Kidney (tissue), 14 donors: ENCODE data around the gene PITPNC1. TPM values are rescaled to one million over a fixed set of nuclear protein-coding genes. Genes with fewer than 3 reads are reported as not detected.
A peak's percentile ranks its signal among the peaks of the same experiment; 100 is the strongest.

Source experiments
- DNase-seq, 5 donors: peaks; one replicate each; pipeline ENCODE4 v3.0.0-alpha.2; 2013 to 2020
- FAIRE-seq: peaks from 2 replicates; lab custom pipeline; 2012; peaks lifted over from hg19 to GRCh38; lab: Jason Lieb, UNC
- H3K27ac ChIP-seq, 2 donors: one replicate each; pipeline ENCODE4 v1.7.0; 2013; ENCODE audit warnings: low read depth in 2 of 2, low read length in 2 of 2, inconsistent platforms in 1 of 2
- H3K27me3 ChIP-seq: one replicate; pipeline ENCODE4 v1.7.1; 2013; ENCODE audit warnings: low read length, inconsistent platforms; ENCODE audit not compliant: control insufficient read depth, insufficient read depth
- H3K36me3 ChIP-seq, 3 donors: one replicate each; pipeline versions ENCODE4 v1.7.0 to v1.7.1; 2013; ENCODE audit warnings: low read length in 3 of 3, control low read depth in 1 of 3, inconsistent platforms in 1 of 3; ENCODE audit not compliant: insufficient read depth in 3 of 3, control insufficient read depth in 2 of 3
- H3K4me1 ChIP-seq, 3 donors: one replicate each; pipeline versions ENCODE4 v1.7.0 to v1.7.1; 2013; ENCODE audit warnings: low read length in 3 of 3, inconsistent platforms in 1 of 3, low read depth in 1 of 3; ENCODE audit not compliant: control insufficient read depth in 2 of 3, insufficient read depth in 2 of 3
- H3K4me3 ChIP-seq, 3 donors: one replicate each; pipeline versions ENCODE4 v1.7.0 to v1.8.1; 2013; ENCODE audit warnings: low read length in 3 of 3, control low read depth in 1 of 3, inconsistent platforms in 1 of 3
- H3K9ac ChIP-seq, 3 donors: one replicate each; pipeline versions ENCODE4 v1.7.0 to v1.7.1; 2013; ENCODE audit warnings: low read length in 3 of 3, control low read depth in 1 of 3, inconsistent platforms in 1 of 3
- H3K9me3 ChIP-seq, 3 donors: one replicate each; pipeline versions ENCODE4 v1.7.0 to v1.7.1; 2013; ENCODE audit warnings: low read length in 3 of 3, control low read depth in 1 of 3, inconsistent platforms in 1 of 3; ENCODE audit not compliant: control insufficient read depth in 2 of 3, insufficient read depth in 1 of 3
- CTCF ChIP-seq: IDR thresholded peaks from 3 replicates; pipeline ENCODE4 v1.5.1; 2012; ENCODE audit warnings: mild to moderate bottlenecking, moderate library complexity, borderline replicate concordance; ENCODE audit not compliant: insufficient read depth; ENCODE audit errors: extremely low read depth
- intact Hi-C: fragments of 100-400 bp; cut with DNase I; formaldehyde crosslinking; loops from one replicate; pipeline ENCODE4 v1.11.1; 2022
- polyA plus RNA-seq: library from polyadenylated mRNA; stranded (reverse); fragments of 350-450 nt; fragmentation: Illumina TruSeq; extraction: RNeasy Lipid Tissue Mini Kit (QIAGEN cat#74804); gene quantifications from one replicate; pipeline ENCODE4 v1.2.3, GENCODE V29; 2014; ENCODE audit warnings: low read depth, low replicate concordance; ENCODE audit not compliant: insufficient read depth
- total RNA-seq: library from RNA; stranded (reverse); fragmentation: NEBNext Ultra II Directional; extraction: Animal tissue kit (Norgen Biotek cat#: 25700); gene quantifications from one replicate; pipeline ENCODE4 v1.2.1, GENCODE V29; 2021
- donor health status: control.
- donor health status: control.
- donor health status: control.
- donor health status: control.
- donor health status: control.
- donor health status: DM: yes; HTN: yes; CAD: no.
- donor health status: Normal renal cell carcinoma (clear cell type).

Gene PITPNC1
- total and polyA plus RNA-seq, 2 donors from 2014 or later: 14.2 to 41.3 TPM

- Histone ChIP-seq H3K27me3 (no peaks in the 10 kb centered on the region), H3K4me3 (no peak overlapping the region), H3K9me3 (no peaks in the 10 kb centered on the region), H3K27ac (no peak overlapping the region), H3K9ac (no peak overlapping the region), H3K36me3 (no peaks in the 10 kb centered on the region), H3K4me1 (no peaks in the 10 kb centered on the region)
- intact Hi-C loops: no loop called here
- DNase-seq (no peak), FAIRE-seq (no peak)
- TF ChIP-seq CTCF: no peak
Measured at GRCh38 chr17:67435786-67436185, 58.7 kb downstream of the PITPNC1 start.

- H3K4me1 ChIP-seq: no peaks in the 10 kb centered on the region
- DNase-seq: peak in 1 of 5 donors; percentile 9
- H3K9me3 ChIP-seq: no peaks in the 10 kb centered on the region
- H3K27ac ChIP-seq: no peak overlapping the region
- H3K9ac ChIP-seq: no peak overlapping the region
- no peak for FAIRE-seq
- intact Hi-C loops: no loop called here
- H3K36me3 ChIP-seq: no peaks in the 10 kb centered on the region
- H3K27me3 ChIP-seq: no peaks in the 10 kb centered on the region
- TF ChIP-seq CTCF: no peak
- H3K4me3 ChIP-seq: no peak overlapping the region
Measured at GRCh38 chr17:67436233-67436632, 59.2 kb downstream of the PITPNC1 start.

GRCh38 chr17:67438667-67439066 lies 61.6 kb downstream of the PITPNC1 start:
- no peaks in the 10 kb centered on the region for H3K9me3 ChIP-seq
- no peak for TF ChIP-seq CTCF
- H3K4me3 ChIP-seq: no peak overlapping the region
- no peak overlapping the region for H3K27ac ChIP-seq
- DNase-seq (no peak), FAIRE-seq (no peak)
- H3K4me1 ChIP-seq: peaks cover 0 to 4% (median 0%) of the 10 kb centered on the region in 3 donors
- no peaks in the 10 kb centered on the region for H3K36me3 ChIP-seq
- no peaks in the 10 kb centered on the region for H3K27me3 ChIP-seq
- intact Hi-C loops: no loop called here
- H3K9ac ChIP-seq: no peak overlapping the region

GRCh38 chr17:67439269-67439668 lies 62.2 kb downstream of the PITPNC1 start:
- DNase-seq: no peak
- Histone ChIP-seq H3K27ac (no peak overlapping the region), H3K27me3 (no peaks in the 10 kb centered on the region), H3K4me3 (no peak overlapping the region), H3K9ac (no peak overlapping the region), H3K9me3 (no peaks in the 10 kb centered on the region), H3K4me1 (peaks cover 0 to 4% (median 0%) of the 10 kb centered on the region in 3 donors), H3K36me3 (no peaks in the 10 kb centered on the region)
- TF ChIP-seq CTCF: no peak
- no peak for FAIRE-seq
- intact Hi-C loops: no loop called here
